Measurements from ENCODE around the gene ATP11B.

The ATP11B gene

DNA sequence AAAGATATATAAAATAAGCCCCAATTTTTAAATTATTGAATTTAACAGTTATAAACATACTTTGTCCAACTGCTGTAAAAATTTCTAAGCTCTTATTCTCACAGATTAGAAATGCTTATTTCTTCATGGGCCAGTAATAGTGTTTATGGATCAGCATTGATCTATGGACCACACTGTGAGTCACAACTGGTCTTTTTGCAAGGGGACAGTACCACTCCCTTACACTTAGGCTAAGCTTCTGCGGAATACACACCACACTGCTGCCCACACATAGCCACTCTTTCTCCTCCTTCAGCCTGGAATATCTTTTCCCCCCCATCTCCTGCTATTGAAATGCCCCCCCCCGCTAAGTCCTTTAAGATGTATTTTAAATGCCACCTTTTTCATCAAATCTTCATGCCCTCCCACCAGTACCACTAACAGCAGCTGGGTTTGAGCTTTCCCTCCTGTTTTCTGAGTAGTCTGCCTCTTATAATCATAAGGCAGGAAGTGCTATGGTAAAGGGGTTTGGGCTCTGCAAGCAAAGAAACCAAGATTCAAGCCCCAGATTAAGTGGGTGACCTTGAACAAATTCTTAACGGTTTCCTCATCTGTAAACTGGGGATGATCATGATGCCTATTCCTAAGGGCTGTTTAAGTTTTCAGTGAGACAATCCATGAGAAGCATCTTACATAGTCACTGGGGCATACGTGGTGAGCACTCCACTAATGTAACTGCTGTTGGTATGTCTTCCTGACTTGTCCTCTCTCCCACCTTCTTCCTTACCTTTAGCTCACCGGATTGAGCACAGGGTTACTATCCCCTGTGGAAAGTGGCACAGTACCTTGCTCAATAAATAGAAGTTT is 117.9 kb downstream of the ATP11B start:
- no peaks in the 10 kb centered on the region for H3K9me3 ChIP-seq (ENCODE audit: control insufficient read depth, insufficient read depth, low read depth, low read length)
- POLR2A ChIA-PET: no interaction called here
- CTCF ChIA-PET: interaction anchor here (0.6 kb wide), 2 partner anchors 194 to 243 kb away, joined by 3 to 4 read pairs; no protein-coding TSS in a partner anchor

DNA sequence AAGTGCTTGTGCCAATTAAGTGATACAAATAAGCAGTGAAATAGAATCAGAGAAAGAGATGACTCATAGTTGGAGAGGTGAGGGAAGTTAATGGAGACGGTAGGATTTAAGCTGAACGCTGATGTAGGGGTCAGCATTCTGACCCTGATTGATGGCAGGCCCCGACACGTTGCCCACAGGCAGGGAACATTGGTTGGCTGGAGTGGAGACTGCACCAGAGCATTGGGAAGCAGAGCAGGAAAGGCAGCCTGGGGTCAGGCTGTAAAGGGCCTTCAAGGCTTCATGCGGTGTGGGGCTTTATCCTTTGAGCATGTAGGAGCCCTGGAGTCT is 118.4 kb downstream of the ATP11B start:
- no peak overlapping the region for H3K4me3 ChIP-seq (ENCODE audit: low read depth, low read length)
- no peak overlapping the region for H3K27ac ChIP-seq (ENCODE audit: extremely low read depth, low read depth, low read length)
- H3K4me1 ChIP-seq (ENCODE audit: control insufficient read depth, insufficient read depth, low read length): no peaks in the 10 kb centered on the region
- H3K9me3 ChIP-seq (ENCODE audit: control insufficient read depth, insufficient read depth, low read depth, low read length): no peaks in the 10 kb centered on the region
- TF ChIP-seq, protein P1, sequence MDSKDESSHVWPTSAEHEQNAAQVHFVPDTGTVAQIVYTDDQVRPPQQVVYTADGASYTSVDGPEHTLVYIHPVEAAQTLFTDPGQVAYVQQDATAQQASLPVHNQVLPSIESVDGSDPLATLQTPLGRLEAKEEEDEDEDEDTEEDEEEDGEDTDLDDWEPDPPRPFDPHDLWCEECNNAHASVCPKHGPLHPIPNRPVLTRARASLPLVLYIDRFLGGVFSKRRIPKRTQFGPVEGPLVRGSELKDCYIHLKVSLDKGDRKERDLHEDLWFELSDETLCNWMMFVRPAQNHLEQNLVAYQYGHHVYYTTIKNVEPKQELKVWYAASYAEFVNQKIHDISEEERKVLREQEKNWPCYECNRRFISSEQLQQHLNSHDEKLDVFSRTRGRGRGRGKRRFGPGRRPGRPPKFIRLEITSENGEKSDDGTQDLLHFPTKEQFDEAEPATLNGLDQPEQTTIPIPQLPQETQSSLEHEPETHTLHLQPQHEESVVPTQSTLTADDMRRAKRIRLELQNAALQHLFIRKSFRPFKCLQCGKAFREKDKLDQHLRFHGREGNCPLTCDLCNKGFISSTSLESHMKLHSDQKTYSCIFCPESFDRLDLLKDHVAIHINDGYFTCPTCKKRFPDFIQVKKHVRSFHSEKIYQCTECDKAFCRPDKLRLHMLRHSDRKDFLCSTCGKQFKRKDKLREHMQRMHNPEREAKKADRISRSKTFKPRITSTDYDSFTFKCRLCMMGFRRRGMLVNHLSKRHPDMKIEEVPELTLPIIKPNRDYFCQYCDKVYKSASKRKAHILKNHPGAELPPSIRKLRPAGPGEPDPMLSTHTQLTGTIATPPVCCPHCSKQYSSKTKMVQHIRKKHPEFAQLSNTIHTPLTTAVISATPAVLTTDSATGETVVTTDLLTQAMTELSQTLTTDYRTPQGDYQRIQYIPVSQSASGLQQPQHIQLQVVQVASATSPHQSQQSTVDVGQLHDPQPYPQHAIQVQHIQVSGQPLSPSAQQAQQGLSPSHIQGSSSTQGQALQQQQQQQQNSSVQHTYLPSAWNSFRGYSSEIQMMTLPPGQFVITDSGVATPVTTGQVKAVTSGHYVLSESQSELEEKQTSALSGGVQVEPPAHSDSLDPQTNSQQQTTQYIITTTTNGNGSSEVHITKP (tag by site-specific recombination; IDR thresholded peaks at IDR 0.05): peak; percentile 63; the same call in 1 of the 2 replicates
- TF ChIP-seq FEZF1 (tag by site-specific recombination; IDR thresholded peaks at IDR 0.05) (peak; percentile 52), ZFP3 (tag by site-specific recombination; IDR thresholded peaks at IDR 0.05; ENCODE audit: low read depth) (no peak), ZNF600 (tag by site-specific recombination; IDR thresholded peaks at IDR 0.05) (peak; percentile 36; the same call in 1 of the 2 replicates), ZBTB48 (tag by site-specific recombination; IDR thresholded peaks at IDR 0.05) (peak; percentile 66; the same call in 1 of the 2 replicates), ZBTB20 (tag by site-specific recombination; IDR thresholded peaks at IDR 0.05) (peak; percentile 58), PRDM1 (tag by site-specific recombination; IDR thresholded peaks at IDR 0.05) (peak; percentile 67; the same call in 1 of the 2 replicates), SP7 (tag by site-specific recombination; IDR thresholded peaks at IDR 0.05) (peak; percentile 43; the same call in 1 of the 2 replicates), ZNF610 (tag by site-specific recombination; IDR thresholded peaks at IDR 0.05; ENCODE audit: borderline replicate concordance) (no peak), ZNF544 (tag by site-specific recombination; IDR thresholded peaks at IDR 0.05) (no peak), ZNF571 (tag by site-specific recombination; IDR thresholded peaks at IDR 0.05) (no peak), RBAK (tag by site-specific recombination; IDR thresholded peaks at IDR 0.05) (no peak), ZNF629 (tag by site-specific recombination; IDR thresholded peaks at IDR 0.05) (peak; percentile 34; the same call in 1 of the 2 replicates)
- TF ChIP-seq, protein P2, sequence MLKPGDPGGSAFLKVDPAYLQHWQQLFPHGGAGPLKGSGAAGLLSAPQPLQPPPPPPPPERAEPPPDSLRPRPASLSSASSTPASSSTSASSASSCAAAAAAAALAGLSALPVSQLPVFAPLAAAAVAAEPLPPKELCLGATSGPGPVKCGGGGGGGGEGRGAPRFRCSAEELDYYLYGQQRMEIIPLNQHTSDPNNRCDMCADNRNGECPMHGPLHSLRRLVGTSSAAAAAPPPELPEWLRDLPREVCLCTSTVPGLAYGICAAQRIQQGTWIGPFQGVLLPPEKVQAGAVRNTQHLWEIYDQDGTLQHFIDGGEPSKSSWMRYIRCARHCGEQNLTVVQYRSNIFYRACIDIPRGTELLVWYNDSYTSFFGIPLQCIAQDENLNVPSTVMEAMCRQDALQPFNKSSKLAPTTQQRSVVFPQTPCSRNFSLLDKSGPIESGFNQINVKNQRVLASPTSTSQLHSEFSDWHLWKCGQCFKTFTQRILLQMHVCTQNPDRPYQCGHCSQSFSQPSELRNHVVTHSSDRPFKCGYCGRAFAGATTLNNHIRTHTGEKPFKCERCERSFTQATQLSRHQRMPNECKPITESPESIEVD (tag by site-specific recombination; IDR thresholded peaks at IDR 0.05): 0 out of 2 replicates have a peak, but pooled peaks have one; percentile 40
- TF ChIP-seq, protein P3, sequence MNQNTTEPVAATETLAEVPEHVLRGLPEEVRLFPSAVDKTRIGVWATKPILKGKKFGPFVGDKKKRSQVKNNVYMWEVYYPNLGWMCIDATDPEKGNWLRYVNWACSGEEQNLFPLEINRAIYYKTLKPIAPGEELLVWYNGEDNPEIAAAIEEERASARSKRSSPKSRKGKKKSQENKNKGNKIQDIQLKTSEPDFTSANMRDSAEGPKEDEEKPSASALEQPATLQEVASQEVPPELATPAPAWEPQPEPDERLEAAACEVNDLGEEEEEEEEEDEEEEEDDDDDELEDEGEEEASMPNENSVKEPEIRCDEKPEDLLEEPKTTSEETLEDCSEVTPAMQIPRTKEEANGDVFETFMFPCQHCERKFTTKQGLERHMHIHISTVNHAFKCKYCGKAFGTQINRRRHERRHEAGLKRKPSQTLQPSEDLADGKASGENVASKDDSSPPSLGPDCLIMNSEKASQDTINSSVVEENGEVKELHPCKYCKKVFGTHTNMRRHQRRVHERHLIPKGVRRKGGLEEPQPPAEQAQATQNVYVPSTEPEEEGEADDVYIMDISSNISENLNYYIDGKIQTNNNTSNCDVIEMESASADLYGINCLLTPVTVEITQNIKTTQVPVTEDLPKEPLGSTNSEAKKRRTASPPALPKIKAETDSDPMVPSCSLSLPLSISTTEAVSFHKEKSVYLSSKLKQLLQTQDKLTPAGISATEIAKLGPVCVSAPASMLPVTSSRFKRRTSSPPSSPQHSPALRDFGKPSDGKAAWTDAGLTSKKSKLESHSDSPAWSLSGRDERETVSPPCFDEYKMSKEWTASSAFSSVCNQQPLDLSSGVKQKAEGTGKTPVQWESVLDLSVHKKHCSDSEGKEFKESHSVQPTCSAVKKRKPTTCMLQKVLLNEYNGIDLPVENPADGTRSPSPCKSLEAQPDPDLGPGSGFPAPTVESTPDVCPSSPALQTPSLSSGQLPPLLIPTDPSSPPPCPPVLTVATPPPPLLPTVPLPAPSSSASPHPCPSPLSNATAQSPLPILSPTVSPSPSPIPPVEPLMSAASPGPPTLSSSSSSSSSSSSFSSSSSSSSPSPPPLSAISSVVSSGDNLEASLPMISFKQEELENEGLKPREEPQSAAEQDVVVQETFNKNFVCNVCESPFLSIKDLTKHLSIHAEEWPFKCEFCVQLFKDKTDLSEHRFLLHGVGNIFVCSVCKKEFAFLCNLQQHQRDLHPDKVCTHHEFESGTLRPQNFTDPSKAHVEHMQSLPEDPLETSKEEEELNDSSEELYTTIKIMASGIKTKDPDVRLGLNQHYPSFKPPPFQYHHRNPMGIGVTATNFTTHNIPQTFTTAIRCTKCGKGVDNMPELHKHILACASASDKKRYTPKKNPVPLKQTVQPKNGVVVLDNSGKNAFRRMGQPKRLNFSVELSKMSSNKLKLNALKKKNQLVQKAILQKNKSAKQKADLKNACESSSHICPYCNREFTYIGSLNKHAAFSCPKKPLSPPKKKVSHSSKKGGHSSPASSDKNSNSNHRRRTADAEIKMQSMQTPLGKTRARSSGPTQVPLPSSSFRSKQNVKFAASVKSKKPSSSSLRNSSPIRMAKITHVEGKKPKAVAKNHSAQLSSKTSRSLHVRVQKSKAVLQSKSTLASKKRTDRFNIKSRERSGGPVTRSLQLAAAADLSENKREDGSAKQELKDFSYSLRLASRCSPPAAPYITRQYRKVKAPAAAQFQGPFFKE (tag by site-specific recombination; IDR thresholded peaks at IDR 0.05; ENCODE audit: borderline replicate concordance): no peak
- CTCF ChIA-PET: interaction anchor here (0.6 kb wide), 1 partner anchor 195 kb away, joined by 4 read pairs; no protein-coding TSS in a partner anchor
- H3K36me3 ChIP-seq (ENCODE audit: control insufficient read depth in 2 of 2, insufficient read depth in 1 of 2, low read length in 2 of 2): peaks cover 0 to 12% of the 10 kb centered on the region in 2 experiments; a peak in 2 of 3 replicates
- POLR2A ChIA-PET: no interaction called here

More for the DNA sequence above, 117.9 kb downstream of the ATP11B start:
- no peak overlapping the region for H3K27ac ChIP-seq (ENCODE audit: extremely low read depth, low read depth, low read length)
- peaks cover 0 to 15% of the 10 kb centered on the region in 2 experiments; a peak in 2 of 3 replicates for H3K36me3 ChIP-seq (ENCODE audit: control insufficient read depth in 2 of 2, insufficient read depth in 1 of 2, low read length in 2 of 2)
- no peaks in the 10 kb centered on the region for H3K4me1 ChIP-seq (ENCODE audit: control insufficient read depth, insufficient read depth, low read length)
- H3K4me3 ChIP-seq (ENCODE audit: low read depth, low read length): no peak overlapping the region
- TF ChIP-seq ZNF366 (tag by site-specific recombination; conservative IDR thresholded peaks at IDR 0.05) (0 out of 2 replicates have a peak, but pooled peaks have one; percentile 20), ZNF514 (tag by site-specific recombination; IDR thresholded peaks at IDR 0.05) (no peak), ZNF501 (tag by site-specific recombination; IDR thresholded peaks at IDR 0.05) (no peak), ZNF324 (tag by site-specific recombination; IDR thresholded peaks at IDR 0.05) (no peak), ZNF664 (tag by site-specific recombination; IDR thresholded peaks at IDR 0.05) (peak; percentile 70; the same call in 1 of the 2 replicates), ZNF292 (tag by site-specific recombination; IDR thresholded peaks at IDR 0.05; ENCODE audit: borderline replicate concordance, low read depth) (no peak)

Measured in HEK293 (cell line).